BE2C (cell line): Measurements from ENCODE around the gene TAS2R10.

Experiments
- DNase-seq: peaks from one replicate; pipeline ENCODE4 v3.0.0-alpha.2; 2020
- H3K27me3 ChIP-seq: fragments of 250-450 bp; sonication (Bioruptor Pico); 2 replicates; pipeline ENCODE4 v1.5.1; 2020; ENCODE audit warnings: mild to moderate bottlenecking
- H3K36me3 ChIP-seq: fragments of 250-450 bp; sonication (Bioruptor Pico); 2 replicates; pipeline ENCODE4 v1.5.1; 2020; ENCODE audit warnings: mild to moderate bottlenecking
- H3K4me1 ChIP-seq: fragments of 250-450 bp; sonication (Bioruptor Pico); 2 replicates; pipeline ENCODE4 v1.5.1; 2020
- H3K4me3 ChIP-seq: 2 replicates; pipeline ENCODE4 v1.5.1; 2011; ENCODE audit warnings: low read depth, low read length
- H3K9me3 ChIP-seq: fragments of 250-450 bp; sonication (Bioruptor Pico); 2 replicates; pipeline ENCODE4 v1.5.1; 2020
- CTCF ChIP-seq: IDR thresholded peaks from 2 replicates; pipeline ENCODE4 v1.5.1; 2012; ENCODE audit warnings: mild to moderate bottlenecking, low read depth, low read length

Gene TAS2R10

GRCh38 chr12:10853776-10854175, 27.6 kb upstream of the TAS2R10 start:
- Histone ChIP-seq H3K36me3 (0 out of 2 replicates have a peak, but pooled peaks cover 3% of the 10 kb centered on the region), H3K9me3 (no peaks in the 10 kb centered on the region; the same call in 1 of the 2 replicates), H3K4me3 (no peak overlapping the region), H3K4me1 (no peaks in the 10 kb centered on the region), H3K27me3 (no peaks in the 10 kb centered on the region)
- no peak for DNase-seq
- TF ChIP-seq CTCF, result no peak

GRCh38 chr12:10851243-10851858, 25.2 kb upstream of the TAS2R10 start:
- no peak for TF ChIP-seq CTCF
- no peaks in the 10 kb centered on the region for H3K36me3 ChIP-seq
- H3K27me3 ChIP-seq, result no peaks in the 10 kb centered on the region
- no peaks in the 10 kb centered on the region for H3K9me3 ChIP-seq
- H3K4me1 ChIP-seq, result no peaks in the 10 kb centered on the region
- no peak overlapping the region for H3K4me3 ChIP-seq
- no peak for DNase-seq

- Histone ChIP-seq H3K27me3 (no peaks in the 10 kb centered on the region), H3K4me1 (no peaks in the 10 kb centered on the region), H3K4me3 (no peak within 1 kb of the TSS), H3K9me3 (no peaks in the 10 kb centered on the region), H3K36me3 (no peaks in the 10 kb centered on the region)
- DNase-seq, result no peak
- no peak for TF ChIP-seq CTCF
Measured at GRCh38 chr12:10849425-10849878, 23.3 kb upstream of the TAS2R10 start, which contains the start of gene PRR4. Gene PRR4 (minus strand): TSS chr12:10849475. CDS start chr12:10849437, 38 bp downstream.

GRCh38 chr12:10847744-10848143, 21.6 kb upstream of the TAS2R10 start:
- H3K27me3 ChIP-seq, result no peaks in the 10 kb centered on the region
- H3K4me1 ChIP-seq, result no peaks in the 10 kb centered on the region
- TF ChIP-seq CTCF, result no peak
- no peak overlapping the region for H3K4me3 ChIP-seq
- H3K36me3 ChIP-seq, result no peaks in the 10 kb centered on the region
- DNase-seq, result no peak
- no peaks in the 10 kb centered on the region for H3K9me3 ChIP-seq

GRCh38 chr12:10842862-10843261, 16.7 kb upstream of the TAS2R10 start:
- no peaks in the 10 kb centered on the region for H3K36me3 ChIP-seq
- no peak overlapping the region for H3K4me3 ChIP-seq
- H3K9me3 ChIP-seq, result no peaks in the 10 kb centered on the region
- TF ChIP-seq CTCF, result no peak
- no peaks in the 10 kb centered on the region for H3K4me1 ChIP-seq
- H3K27me3 ChIP-seq, result no peaks in the 10 kb centered on the region
- no peak for DNase-seq

- H3K9me3 ChIP-seq, result no peaks in the 10 kb centered on the region
- no peak for DNase-seq
- H3K27me3 ChIP-seq, result no peaks in the 10 kb centered on the region
- H3K4me1 ChIP-seq, result no peaks in the 10 kb centered on the region
- H3K4me3 ChIP-seq, result no peak overlapping the region
- no peak for TF ChIP-seq CTCF
- no peaks in the 10 kb centered on the region for H3K36me3 ChIP-seq
Measured at GRCh38 chr12:10838461-10838860, 12.3 kb upstream of the TAS2R10 start.
